ENCODE measurements around the gene HLTF. TPM values are rescaled to one million over a fixed set of nuclear protein-coding genes. Genes with fewer than 3 reads are reported as not detected.
A peak's percentile ranks its signal among the peaks of the same experiment; 100 is the strongest.

The HLTF gene
- total and polyA plus RNA-seq, 2 of the 13 experiments (the other 11 are each of a cell fraction or from before 2014, with no cell fraction given) = 12.0 to 22.9 TPM

- TF ChIP-seq ELK4 (CRISPR knock-in tag; IDR thresholded peaks at IDR 0.05; ENCODE audit: borderline replicate concordance) = no peak
- TF ChIP-seq ZNF121 (CRISPR knock-in tag; IDR thresholded peaks at IDR 0.05) = 0 out of 2 replicates have a peak, but pooled peaks have one; percentile 14
- TF ChIP-seq IRF2 (CRISPR knock-in tag; IDR thresholded peaks at IDR 0.05) = peak; percentile 29; the same call in 1 of the 2 replicates
- no peak for TF ChIP-seq NCOA1 (CRISPR knock-in tag; IDR thresholded peaks at IDR 0.05)
- peak; percentile 56 for TF ChIP-seq MED1 (CRISPR knock-in tag; IDR thresholded peaks at IDR 0.05)
- TF ChIP-seq RARA (CRISPR knock-in tag; IDR thresholded peaks at IDR 0.05) = no peak; the same call in 1 of the 2 replicates
- no peak for TF ChIP-seq ZNF615 (CRISPR knock-in tag; IDR thresholded peaks at IDR 0.05; ENCODE audit: borderline replicate concordance)
- TF ChIP-seq TRAFD1 (CRISPR knock-in tag; IDR thresholded peaks at IDR 0.05; ENCODE audit: borderline replicate concordance) = no peak
- TF ChIP-seq ZNF263 (CRISPR knock-in tag; IDR thresholded peaks at IDR 0.05) = peak; percentile 63
- 0 out of 2 replicates have a peak, but pooled peaks have one; percentile 22 for TF ChIP-seq ZBTB2 (CRISPR knock-in tag; IDR thresholded peaks at IDR 0.05; ENCODE audit: low read depth)
- peak; percentile 58 for TF ChIP-seq ASH2L (IDR thresholded peaks at IDR 0.05; ENCODE audit: insufficient read length, low read depth, low read length)
- TF ChIP-seq HOXA7 (CRISPR knock-in tag; IDR thresholded peaks at IDR 0.05) = no peak
- TF ChIP-seq FOXO1 (CRISPR knock-in tag; IDR thresholded peaks at IDR 0.05) = no peak
- TF ChIP-seq ZNF740 (CRISPR knock-in tag; IDR thresholded peaks at IDR 0.05) = 0 out of 2 replicates have a peak, but pooled peaks have one; percentile 16
- TF ChIP-seq ZEB1 (IDR thresholded peaks at IDR 0.05; ENCODE audit: insufficient replicate concordance, low read depth) = no peak
- 0 out of 2 replicates have a peak, but pooled peaks have one; percentile 22 for TF ChIP-seq MTF1 (CRISPR knock-in tag; IDR thresholded peaks at IDR 0.05)
- no peak for TF ChIP-seq ZNF282 (IDR thresholded peaks at IDR 0.05; ENCODE audit: partially characterized antibody)
These were observed 94.9 kb downstream of the HLTF start, which contains the start of gene GYG1 (continued) for GRCh38 chr3:148991219-148992026.
